ENCODE results near the gene SUMO4. TPM values are rescaled to one million over a fixed set of nuclear protein-coding genes. Genes with fewer than 3 reads are reported as not detected.

SUMO4 gene
- total RNA-seq, 6 donors from 2014 or later, result 1.9 to 8.4 (median 3.5) TPM

DNA sequence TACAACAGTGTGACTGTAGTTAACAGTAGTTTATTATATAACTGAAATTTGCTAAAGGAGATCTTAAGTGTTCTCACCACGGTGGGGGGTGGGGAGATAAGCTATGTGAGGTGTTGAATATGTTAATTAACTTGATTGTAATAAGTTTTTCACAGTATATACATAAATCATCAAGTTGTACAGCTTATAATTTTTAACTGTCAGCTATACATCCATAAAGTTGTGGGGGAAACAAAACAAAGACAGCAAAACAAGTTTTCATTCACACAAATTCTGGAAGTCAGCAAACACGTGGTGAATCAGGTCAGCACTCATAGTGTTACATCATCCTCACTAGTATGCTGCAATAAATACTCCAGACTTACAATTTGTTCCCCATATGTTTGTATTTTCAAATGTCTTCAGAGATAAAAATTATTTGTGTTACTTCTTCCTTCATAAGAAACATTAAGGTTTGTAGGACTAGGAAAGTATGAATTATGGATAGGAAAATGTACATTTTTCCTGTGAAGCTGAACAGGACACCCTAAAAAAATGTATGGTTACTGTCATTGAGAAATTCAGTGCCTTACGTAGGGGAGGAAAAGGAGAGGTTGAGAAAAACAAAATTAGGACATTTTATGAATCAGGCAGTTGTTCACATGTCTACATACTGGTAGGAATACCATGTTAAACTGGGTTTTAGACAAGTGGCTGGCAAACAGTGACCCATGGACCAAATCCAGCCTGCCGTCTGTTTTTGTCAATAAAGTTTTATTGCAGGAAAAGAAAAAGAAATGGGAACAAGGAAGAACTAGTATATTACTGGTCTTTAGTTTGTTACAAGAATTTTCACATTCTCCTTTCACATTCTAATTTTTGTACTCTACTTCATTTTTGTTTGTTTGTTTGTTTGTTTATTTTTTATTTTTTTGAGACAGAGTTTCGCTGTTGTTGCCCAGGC lies 6.0 kb downstream of the SUMO4 start:
- peaks cover 0 to 55% (median 16%) of the 10 kb centered on the region in 4 donors for H3K36me3 ChIP-seq
- H3K9me3 ChIP-seq, result no peaks in the 10 kb centered on the region
- H3K27me3 ChIP-seq, result no peaks in the 10 kb centered on the region
- no peak for DNase-seq
- WGBS, 2 donors, result 63 to 64% methylated on average over 5 of the region's 5 CpGs
- no peak overlapping the region for H3K4me3 ChIP-seq
- peak overlapping the region in 1 of 4 donors; percentile 23 for H3K27ac ChIP-seq
- TF ChIP-seq POLR2A (IDR thresholded peaks at IDR 0.05), result no peak
- TF ChIP-seq EP300 (IDR thresholded peaks at IDR 0.05), result no peak
- TF ChIP-seq, protein P1, sequence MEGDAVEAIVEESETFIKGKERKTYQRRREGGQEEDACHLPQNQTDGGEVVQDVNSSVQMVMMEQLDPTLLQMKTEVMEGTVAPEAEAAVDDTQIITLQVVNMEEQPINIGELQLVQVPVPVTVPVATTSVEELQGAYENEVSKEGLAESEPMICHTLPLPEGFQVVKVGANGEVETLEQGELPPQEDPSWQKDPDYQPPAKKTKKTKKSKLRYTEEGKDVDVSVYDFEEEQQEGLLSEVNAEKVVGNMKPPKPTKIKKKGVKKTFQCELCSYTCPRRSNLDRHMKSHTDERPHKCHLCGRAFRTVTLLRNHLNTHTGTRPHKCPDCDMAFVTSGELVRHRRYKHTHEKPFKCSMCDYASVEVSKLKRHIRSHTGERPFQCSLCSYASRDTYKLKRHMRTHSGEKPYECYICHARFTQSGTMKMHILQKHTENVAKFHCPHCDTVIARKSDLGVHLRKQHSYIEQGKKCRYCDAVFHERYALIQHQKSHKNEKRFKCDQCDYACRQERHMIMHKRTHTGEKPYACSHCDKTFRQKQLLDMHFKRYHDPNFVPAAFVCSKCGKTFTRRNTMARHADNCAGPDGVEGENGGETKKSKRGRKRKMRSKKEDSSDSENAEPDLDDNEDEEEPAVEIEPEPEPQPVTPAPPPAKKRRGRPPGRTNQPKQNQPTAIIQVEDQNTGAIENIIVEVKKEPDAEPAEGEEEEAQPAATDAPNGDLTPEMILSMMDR (IDR thresholded peaks at IDR 0.05), result no peak
- H3K4me1 ChIP-seq, result peaks cover 0 to 10% (median 0%) of the 10 kb centered on the region in 4 donors
- peak in 1 of 2 donors; percentile 56 for ATAC-seq (ENCODE audit: low FRiP score in 2 of 2)

GRCh38 chr6:149409617-149410016 lies 9.6 kb downstream of the SUMO4 start:
- ATAC-seq (ENCODE audit: low FRiP score in 2 of 2) (no peak), DNase-seq (no peak)
- TF ChIP-seq, protein P1 (IDR thresholded peaks at IDR 0.05), result no peak
- TF ChIP-seq POLR2A (IDR thresholded peaks at IDR 0.05) (no peak), EP300 (IDR thresholded peaks at IDR 0.05) (no peak), POLR2AphosphoS5 (IDR thresholded peaks at IDR 0.05) (no peak)
- Histone ChIP-seq H3K4me1 (peaks cover 0 to 10% (median 0%) of the 10 kb centered on the region in 4 donors), H3K36me3 (peaks cover 0 to 45% (median 9%) of the 10 kb centered on the region in 4 donors), H3K27me3 (no peaks in the 10 kb centered on the region), H3K9me3 (no peaks in the 10 kb centered on the region), H3K4me3 (no peak overlapping the region), H3K27ac (no peak overlapping the region)
- WGBS, 2 donors, result 95 to 96% methylated on average over 3 of the region's 3 CpGs

GRCh38 chr6:149410557-149410956 lies 10.5 kb downstream of the SUMO4 start:
- H3K9me3 ChIP-seq, result no peaks in the 10 kb centered on the region
- H3K27me3 ChIP-seq, result no peaks in the 10 kb centered on the region
- H3K36me3 ChIP-seq, result peaks cover 0 to 39% (median 9%) of the 10 kb centered on the region in 4 donors
- peaks cover 0 to 7% (median 0%) of the 10 kb centered on the region in 4 donors for H3K4me1 ChIP-seq
- no peak overlapping the region for H3K4me3 ChIP-seq
- no peak for ATAC-seq (ENCODE audit: low FRiP score in 2 of 2)
- no peak for DNase-seq
- H3K27ac ChIP-seq, result no peak overlapping the region
- TF ChIP-seq, protein P1 (IDR thresholded peaks at IDR 0.05), result no peak
- TF ChIP-seq POLR2A (IDR thresholded peaks at IDR 0.05) (no peak), EP300 (IDR thresholded peaks at IDR 0.05) (no peak), POLR2AphosphoS5 (IDR thresholded peaks at IDR 0.05) (no peak)

- H3K4me3 ChIP-seq, result no peak overlapping the region
- 60 to 83% methylated on average over 4 of the region's 4 CpGs for WGBS, 2 donors
- DNase-seq (no peak), ATAC-seq (ENCODE audit: low FRiP score in 2 of 2) (no peak)
- H3K27ac ChIP-seq, result no peak overlapping the region
- TF ChIP-seq POLR2AphosphoS5 (IDR thresholded peaks at IDR 0.05), result no peak
- TF ChIP-seq, protein P1 (IDR thresholded peaks at IDR 0.05), result no peak
- TF ChIP-seq POLR2A (IDR thresholded peaks at IDR 0.05), result no peak
- TF ChIP-seq EP300 (IDR thresholded peaks at IDR 0.05), result no peak
- no peaks in the 10 kb centered on the region for H3K9me3 ChIP-seq
- H3K36me3 ChIP-seq, result peaks cover 0 to 28% (median 9%) of the 10 kb centered on the region in 4 donors
- no peaks in the 10 kb centered on the region for H3K27me3 ChIP-seq
- no peaks in the 10 kb centered on the region for H3K4me1 ChIP-seq
These were observed 13.9 kb downstream of the SUMO4 start for GRCh38 chr6:149414009-149414408.
